GM23338 (cell line): Measurements from ENCODE around the gene CCDC150.

Experiments
- CREB1 ChIP-seq: fragments of 250-450 bp; sonication (Bioruptor Pico); IDR thresholded peaks from 2 replicates; pipeline ENCODE4 v1.5.0; 2020; ENCODE audit warnings: low read depth, mild to moderate bottlenecking, moderate library complexity
- CTCF ChIP-seq, 2 experiments: fragments of 200-600 bp in 1 of 2; sonication (generic) in 1 of 2; conservative IDR thresholded peaks; 2 replicates each; pipeline versions ENCODE4 v1.5.1 to v1.6.1; 2016 to 2017; ENCODE audit warnings: antibody characterized with exemption in 2 of 2, low read depth in 2 of 2, mild to moderate bottlenecking in 2 of 2, moderate library complexity in 1 of 2
- ETS1 ChIP-seq: IDR thresholded peaks from 2 replicates; pipeline ENCODE4 v1.6.1; 2016; ENCODE audit warnings: antibody characterized with exemption
- EZH2 ChIP-seq: fragments of 200-600 bp; sonication (generic); IDR thresholded peaks from one replicate; pipeline ENCODE4 v1.8.0; 2017; ENCODE audit warnings: antibody characterized with exemption, mild to moderate bottlenecking, low read depth; ENCODE audit not compliant: unreplicated experiment
- EZH2phosphoT487 ChIP-seq: fragments of 200-600 bp; sonication (generic); IDR thresholded peaks from one replicate; pipeline ENCODE4 v1.8.1; 2018; ENCODE audit warnings: antibody characterized with exemption; ENCODE audit not compliant: unreplicated experiment
- JUNB ChIP-seq: IDR thresholded peaks from one replicate; pipeline ENCODE4 v1.6.1; 2016; ENCODE audit warnings: antibody characterized with exemption; ENCODE audit not compliant: unreplicated experiment
- NANOG ChIP-seq: IDR thresholded peaks from 2 replicates; pipeline ENCODE4 v1.6.1; 2016; ENCODE audit warnings: antibody characterized with exemption, borderline replicate concordance
- POLR2AphosphoS5 ChIP-seq: IDR thresholded peaks from 2 replicates; pipeline ENCODE4 v1.6.1; 2016; ENCODE audit warnings: antibody characterized with exemption, low read depth
- REST ChIP-seq: IDR thresholded peaks from one replicate; pipeline ENCODE4 v1.6.1; 2018; ENCODE audit warnings: antibody characterized with exemption; ENCODE audit not compliant: unreplicated experiment
- STAT1 ChIP-seq: IDR thresholded peaks from one replicate; pipeline ENCODE4 v1.6.1; 2016; ENCODE audit warnings: antibody characterized with exemption; ENCODE audit not compliant: unreplicated experiment
- ZNF114 ChIP-seq: fragments of 250-450 bp; sonication (Bioruptor Pico); IDR thresholded peaks from 2 replicates; pipeline ENCODE4 v1.5.0; 2020; ENCODE audit warnings: mild to moderate bottlenecking, moderate library complexity
- ZNF331 ChIP-seq: fragments of 250-450 bp; sonication (Bioruptor Pico); IDR thresholded peaks from 2 replicates; pipeline ENCODE4 v1.5.0; 2020; ENCODE audit warnings: low read depth, mild to moderate bottlenecking, moderate library complexity
- ZNF462 ChIP-seq: fragments of 250-450 bp; sonication (Bioruptor Pico); IDR thresholded peaks from 2 replicates; pipeline ENCODE4 v1.5.0; 2020; ENCODE audit warnings: mild to moderate bottlenecking, moderate library complexity

GRCh38 chr2:196660244-196660643 is 20.7 kb downstream of the CCDC150 start:
- TF ChIP-seq CTCF (conservative IDR thresholded peaks at IDR 0.05; ENCODE audit: low read depth in 2 of 2) (no peak), REST (no peak), STAT1 (no peak), EZH2phosphoT487 (no peak), JUNB (no peak), EZH2 (no peak), POLR2AphosphoS5 (no peak), NANOG (no peak), CREB1 (CRISPR knock-in tag) (no peak), ETS1 (no peak), ZNF331 (CRISPR knock-in tag) (no peak), ZNF114 (CRISPR knock-in tag) (no peak), ZNF462 (CRISPR knock-in tag) (no peak)
